B cell (primary cell): Measurements from ENCODE around the gene IVL.

ENCODE experiments used
- EZH2 ChIP-seq: IDR thresholded peaks from 2 replicates; pipeline ENCODE4 v1.6.1; 2012; ENCODE audit warnings: borderline replicate concordance, low read depth, mild to moderate bottlenecking, moderate library complexity, low read length; ENCODE audit not compliant: insufficient read depth, poor library complexity, severe bottlenecking
- TF ChIP-seq, protein P1 (sequence below): fragments of 200-600 bp; IDR thresholded peaks from one replicate; pipeline ENCODE4 v1.8.0; 2022; ENCODE audit warnings: antibody characterized with exemption, mild to moderate bottlenecking

DNA sequence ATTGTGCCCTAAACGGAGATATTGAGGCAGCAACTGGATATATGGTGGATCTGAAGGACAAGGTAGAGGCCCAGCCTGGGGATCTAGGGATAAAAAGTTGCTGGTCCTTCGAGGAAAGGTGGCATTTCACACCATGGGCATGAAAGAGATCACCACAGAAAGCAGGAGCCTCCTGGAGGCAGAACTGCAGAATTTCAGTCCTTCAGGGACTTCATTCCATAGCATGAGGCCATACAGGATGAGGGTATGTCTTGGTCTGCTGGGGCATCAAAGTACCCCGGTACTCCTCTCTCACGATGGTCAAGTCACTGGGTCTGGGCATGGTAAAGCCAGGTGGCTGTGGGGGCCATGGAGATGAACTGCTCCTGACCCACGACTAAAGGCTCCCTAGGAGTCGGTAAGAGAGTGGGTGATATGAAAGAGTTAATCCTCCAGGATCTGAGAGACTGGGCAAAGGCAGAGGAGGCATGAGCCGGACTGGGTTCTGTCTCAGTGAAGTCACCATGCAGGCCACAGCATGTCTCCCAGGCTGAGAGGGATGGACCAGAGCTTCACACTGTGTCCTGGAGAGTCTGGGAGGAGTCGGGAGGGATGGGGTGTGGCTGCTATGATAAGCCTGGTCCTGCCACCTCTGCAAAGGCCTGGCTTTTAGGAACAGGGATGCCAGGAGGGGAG is 32.8 kb downstream of the IVL start:
- TF ChIP-seq, protein P1, sequence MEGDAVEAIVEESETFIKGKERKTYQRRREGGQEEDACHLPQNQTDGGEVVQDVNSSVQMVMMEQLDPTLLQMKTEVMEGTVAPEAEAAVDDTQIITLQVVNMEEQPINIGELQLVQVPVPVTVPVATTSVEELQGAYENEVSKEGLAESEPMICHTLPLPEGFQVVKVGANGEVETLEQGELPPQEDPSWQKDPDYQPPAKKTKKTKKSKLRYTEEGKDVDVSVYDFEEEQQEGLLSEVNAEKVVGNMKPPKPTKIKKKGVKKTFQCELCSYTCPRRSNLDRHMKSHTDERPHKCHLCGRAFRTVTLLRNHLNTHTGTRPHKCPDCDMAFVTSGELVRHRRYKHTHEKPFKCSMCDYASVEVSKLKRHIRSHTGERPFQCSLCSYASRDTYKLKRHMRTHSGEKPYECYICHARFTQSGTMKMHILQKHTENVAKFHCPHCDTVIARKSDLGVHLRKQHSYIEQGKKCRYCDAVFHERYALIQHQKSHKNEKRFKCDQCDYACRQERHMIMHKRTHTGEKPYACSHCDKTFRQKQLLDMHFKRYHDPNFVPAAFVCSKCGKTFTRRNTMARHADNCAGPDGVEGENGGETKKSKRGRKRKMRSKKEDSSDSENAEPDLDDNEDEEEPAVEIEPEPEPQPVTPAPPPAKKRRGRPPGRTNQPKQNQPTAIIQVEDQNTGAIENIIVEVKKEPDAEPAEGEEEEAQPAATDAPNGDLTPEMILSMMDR: no peak
- no peak for TF ChIP-seq EZH2
